Skin epidermis (tissue), 12 donors: Measurements from ENCODE around the gene SLC38A10.

Source experiments
- H3K27ac ChIP-seq, 21 experiments: fragments of 200-600 bp; sonication (generic) in 11 of 21; one replicate each; pipeline ENCODE4 v1.5.0; 2020; ENCODE audit warnings: mild to moderate bottlenecking in 3 of 21, inconsistent platforms in 2 of 21, moderate library complexity in 2 of 21
- H3K4me3 ChIP-seq, 7 experiments: fragments of 200-600 bp; sonication (generic) in 2 of 7; one replicate each; pipeline ENCODE4 v1.5.0; 2020; ENCODE audit warnings: inconsistent platforms in 2 of 7, mild to moderate bottlenecking in 2 of 7, moderate library complexity in 1 of 7

Gene SLC38A10

GRCh38 chr17:81315129-81315884 is 20.2 kb upstream of the SLC38A10 start:
- H3K4me3 ChIP-seq: no peak overlapping the region
- H3K27ac ChIP-seq: no peak overlapping the region

GRCh38 chr17:81314398-81315081 is 19.4 kb upstream of the SLC38A10 start:
- H3K27ac ChIP-seq: no peak overlapping the region
- H3K4me3 ChIP-seq: no peak overlapping the region

DNA sequence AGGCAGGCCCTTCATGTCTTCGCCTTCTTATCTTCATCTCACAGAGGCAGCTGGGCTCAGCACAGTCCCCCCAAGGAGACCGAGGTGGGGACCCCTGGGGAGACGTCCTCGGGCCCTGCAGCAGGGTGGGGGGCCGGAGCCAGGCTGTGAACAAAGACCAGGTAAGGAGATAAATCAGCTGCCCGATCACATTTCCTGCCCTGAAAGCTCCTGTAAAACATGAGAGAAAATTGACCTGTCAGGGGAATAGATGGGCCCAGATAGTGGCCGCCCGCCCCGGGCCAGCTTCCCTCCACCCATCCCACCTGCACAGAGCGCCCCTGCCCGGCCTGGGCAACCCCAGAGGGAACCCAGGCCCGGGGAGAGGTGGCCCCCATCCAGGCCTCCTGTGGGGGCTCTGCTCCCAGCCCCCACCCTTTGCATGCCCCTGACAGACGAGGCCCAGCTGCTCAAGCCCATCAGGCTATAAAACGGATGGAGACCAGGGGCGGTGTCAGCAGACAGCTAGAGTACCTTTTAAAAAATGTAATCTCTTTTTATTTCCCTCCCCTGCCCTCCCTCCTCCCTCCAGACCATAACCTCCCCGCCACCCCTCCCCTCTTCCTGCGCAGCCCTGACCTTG is 18.8 kb upstream of the SLC38A10 start:
- Histone ChIP-seq H3K27ac (no peak overlapping the region), H3K4me3 (no peak overlapping the region)

DNA sequence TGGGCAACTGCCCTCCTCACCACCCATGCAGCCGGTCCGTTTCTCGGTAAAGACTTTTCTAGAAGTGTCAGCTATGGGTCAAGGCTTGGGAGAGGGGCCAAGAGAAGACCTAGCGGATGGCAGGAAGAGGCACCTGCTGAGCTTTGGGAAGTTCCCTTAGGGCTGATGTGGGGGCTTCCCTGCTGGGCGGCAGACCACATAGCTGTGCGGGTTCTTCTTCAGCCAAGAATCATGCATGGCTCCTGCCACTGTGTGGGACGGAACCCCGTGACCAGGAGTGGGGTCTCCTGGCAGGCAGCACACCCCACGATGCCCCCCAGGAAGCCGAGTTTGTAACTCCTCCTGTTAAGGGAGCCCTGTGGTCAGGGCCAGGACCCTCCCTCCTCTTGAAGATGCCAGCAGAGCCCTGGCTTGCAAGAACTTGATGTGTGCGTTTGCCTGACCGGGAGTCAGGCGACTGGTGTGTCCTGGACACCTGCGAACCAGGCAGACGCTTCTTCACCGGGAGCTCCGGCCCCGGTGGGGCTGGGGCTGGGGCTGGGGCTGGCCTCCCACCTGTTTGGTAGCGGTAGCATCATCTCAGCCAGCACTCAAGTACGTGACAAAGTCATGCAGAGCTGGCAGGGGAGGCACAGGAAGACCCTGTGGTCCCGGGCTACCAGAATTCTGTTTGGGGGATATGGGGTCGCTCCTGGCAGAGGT is 17.7 kb upstream of the SLC38A10 start:
- Histone ChIP-seq H3K4me3 (no peak overlapping the region), H3K27ac (no peak overlapping the region)

- no peak overlapping the region for H3K4me3 ChIP-seq
- no peak overlapping the region for H3K27ac ChIP-seq
Observed at GRCh38 chr17:81311946-81312345, 16.8 kb upstream of the SLC38A10 start.

- no peak overlapping the region for H3K4me3 ChIP-seq
- H3K27ac ChIP-seq: peak overlapping the region in 1 of 21 experiments; percentile 34
Observed at GRCh38 chr17:81310949-81311550, 15.9 kb upstream of the SLC38A10 start.

- no peak overlapping the region for H3K4me3 ChIP-seq
- H3K27ac ChIP-seq: peak overlapping the region in 13 of 21 experiments; percentile 19 to 74 (median 56)
Observed at GRCh38 chr17:81309859-81310839, 15.0 kb upstream of the SLC38A10 start.

DNA sequence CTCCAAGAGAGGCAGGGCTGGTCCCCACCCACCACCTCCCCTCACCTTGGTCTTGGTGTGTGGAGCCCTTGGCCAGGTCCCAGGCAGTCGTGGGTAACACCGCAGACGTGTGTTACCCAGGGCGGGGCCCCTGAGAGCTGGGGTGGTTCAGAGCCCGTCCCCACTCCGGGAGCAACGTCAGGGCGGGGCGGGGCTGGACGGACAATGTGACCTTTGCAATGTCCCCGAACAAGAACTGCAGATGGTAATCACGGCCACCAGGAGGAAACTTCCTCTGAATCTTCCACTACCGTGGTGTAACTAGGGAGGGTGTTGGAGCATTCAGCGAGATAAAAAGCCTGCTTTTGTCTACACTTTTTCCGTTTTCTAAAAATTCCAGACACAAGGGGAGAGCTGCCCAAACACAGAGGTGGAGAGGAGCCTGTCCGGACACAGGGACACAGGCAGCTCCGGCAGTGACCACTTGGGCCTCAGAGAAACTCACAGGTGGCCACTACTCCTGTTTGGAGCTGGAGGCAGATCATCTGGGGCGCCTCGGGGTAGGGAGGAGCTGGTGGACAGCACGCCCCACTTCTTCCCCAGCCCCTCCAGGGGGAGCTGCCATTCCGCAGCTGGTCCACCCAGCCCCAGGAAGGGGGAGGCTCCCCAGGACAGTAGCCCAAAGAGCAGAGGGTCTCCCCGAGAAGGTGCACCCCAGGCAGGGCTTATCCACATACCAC is 14.2 kb upstream of the SLC38A10 start:
- Histone ChIP-seq H3K4me3 (peak overlapping the region in 3 of 7 experiments; percentile 5 to 11 (median 6)), H3K27ac (peak overlapping the region in 13 of 21 experiments; percentile 19 to 74 (median 56))

- H3K27ac ChIP-seq: peak overlapping the region in 8 of 21 experiments; percentile 33 to 73 (median 53)
- H3K4me3 ChIP-seq: peak overlapping the region in 3 of 7 experiments; percentile 5 to 11 (median 6)
Observed at GRCh38 chr17:81308784-81309139, 13.7 kb upstream of the SLC38A10 start.

- no peak overlapping the region for H3K4me3 ChIP-seq
- H3K27ac ChIP-seq: no peak overlapping the region
Observed at GRCh38 chr17:81307636-81308560, 12.8 kb upstream of the SLC38A10 start.

GRCh38 chr17:81306898-81307510 is 11.9 kb upstream of the SLC38A10 start:
- Histone ChIP-seq H3K4me3 (no peak overlapping the region), H3K27ac (no peak overlapping the region)

- Histone ChIP-seq H3K27ac (no peak overlapping the region), H3K4me3 (no peak overlapping the region)
Observed at GRCh38 chr17:81306491-81306890, 11.4 kb upstream of the SLC38A10 start.

DNA sequence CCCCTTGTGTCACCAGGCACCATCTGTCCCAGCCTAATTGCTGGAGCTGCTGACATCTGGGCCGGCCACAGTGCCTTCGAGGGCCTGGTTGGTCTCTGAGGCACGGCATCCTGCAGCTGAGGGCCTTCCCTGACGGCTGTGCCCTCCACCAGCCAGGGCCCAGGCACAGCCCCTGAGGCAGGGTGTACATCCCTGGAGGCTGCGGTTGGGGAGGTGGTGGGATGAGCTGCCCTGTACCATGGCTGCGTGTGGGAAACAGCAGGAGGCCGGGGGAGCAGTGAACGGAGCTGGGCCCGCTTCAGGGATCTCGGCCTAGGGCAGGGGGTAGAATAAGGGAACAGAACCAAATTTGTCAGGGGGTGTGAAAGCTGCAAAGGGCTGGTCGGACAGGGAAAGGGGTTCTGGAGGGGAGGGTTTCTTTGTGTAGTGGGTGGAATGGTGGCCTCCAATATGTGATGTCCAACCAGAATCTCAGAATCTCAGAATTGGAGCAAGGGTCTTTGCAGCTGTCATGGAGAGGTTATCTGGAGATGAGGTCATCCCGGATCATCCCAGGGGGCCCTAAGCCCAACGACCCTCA is 10.0 kb upstream of the SLC38A10 start:
- no peak overlapping the region for H3K27ac ChIP-seq

DNA sequence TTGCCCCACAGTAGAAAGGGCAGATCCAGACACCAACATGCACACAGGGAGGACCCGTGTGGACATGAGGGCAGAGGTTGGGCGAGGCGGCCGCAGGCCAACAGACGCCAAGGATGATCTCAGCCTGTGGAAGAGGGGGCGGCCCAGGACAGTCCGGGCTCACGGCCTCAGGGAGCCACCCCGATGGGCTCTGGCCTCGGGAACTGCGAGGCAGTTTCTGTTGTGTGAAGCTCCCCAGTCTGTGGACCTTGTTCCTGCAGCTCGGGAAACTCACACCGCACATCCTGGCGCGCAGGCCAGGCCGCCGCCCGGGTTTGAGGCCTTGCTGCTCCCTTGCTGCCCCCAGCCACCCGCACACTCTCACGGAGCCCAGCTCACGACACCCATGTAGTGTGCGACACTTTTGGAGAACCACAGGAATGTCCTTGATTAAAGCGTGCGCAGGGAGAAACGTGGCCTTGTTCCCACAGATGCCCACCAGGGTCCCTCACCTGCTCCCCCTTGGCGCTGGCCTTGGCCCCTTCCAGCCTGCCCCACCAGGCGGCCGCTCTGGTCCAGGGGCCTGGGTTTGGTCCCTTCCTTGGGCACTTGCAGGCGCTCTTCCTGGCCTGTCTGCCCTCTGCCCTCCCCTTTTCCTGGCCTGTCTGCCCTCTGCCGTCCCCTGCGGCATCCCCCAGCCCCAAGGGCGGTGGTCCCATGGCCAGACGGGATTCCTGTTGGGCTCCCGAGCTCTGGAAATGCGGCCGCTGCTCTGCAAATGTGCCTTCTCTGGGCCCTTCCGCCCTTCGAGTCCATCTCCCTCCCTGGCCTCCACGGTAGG is 9.3 kb upstream of the SLC38A10 start:
- Histone ChIP-seq H3K4me3 (no peak overlapping the region), H3K27ac (no peak overlapping the region)

More for the DNA sequence above, 10.0 kb upstream of the SLC38A10 start:
- no peak overlapping the region for H3K4me3 ChIP-seq

- Histone ChIP-seq H3K27ac (no peak overlapping the region), H3K4me3 (no peak overlapping the region)
Observed at GRCh38 chr17:81303385-81303784, 8.3 kb upstream of the SLC38A10 start.
